HL-60 (cell line): ENCODE measurements around the gene LRRC8E.

ENCODE experiments used
- DNase-seq, 2 experiments: peaks; one replicate each; pipeline ENCODE4 v3.0.0-alpha.2; 2010 to 2020; ENCODE audit warnings: low read depth in 1 of 2, low spot score in 1 of 2
- H3K27ac ChIP-seq: fragments of 250-450 bp; sonication (Bioruptor Pico); replicated peaks from 2 replicates; pipeline ENCODE4 v1.5.1; 2020; ENCODE audit warnings: mild to moderate bottlenecking, moderate library complexity
- H3K27me3 ChIP-seq: fragments of 250-450 bp; sonication (Bioruptor Pico); 2 replicates; pipeline ENCODE4 v1.5.1; 2021; ENCODE audit warnings: mild to moderate bottlenecking, moderate library complexity; ENCODE audit not compliant: insufficient read depth, poor library complexity, severe bottlenecking
- H3K4me3 ChIP-seq: replicated peaks from 2 replicates; pipeline ENCODE4 v1.5.1; 2011; ENCODE audit warnings: mild to moderate bottlenecking, control low read depth, low read length; ENCODE audit not compliant: insufficient read depth
- GABPA ChIP-seq: IDR thresholded peaks from 2 replicates; pipeline ENCODE4 v1.6.1; 2012; ENCODE audit warnings: low read depth
- POLR2AphosphoS5 ChIP-seq: IDR thresholded peaks from 2 replicates; pipeline ENCODE4 v1.6.1; 2012; ENCODE audit warnings: low read depth
- REST ChIP-seq: IDR thresholded peaks from 2 replicates; pipeline ENCODE4 v1.6.1; 2012; ENCODE audit warnings: low read depth; ENCODE audit not compliant: insufficient replicate concordance
- SPI1 ChIP-seq: IDR thresholded peaks from 2 replicates; pipeline ENCODE4 v1.6.1; 2012; ENCODE audit warnings: low read depth, mild to moderate bottlenecking, borderline replicate concordance
- TF ChIP-seq, protein P1 (sequence below): IDR thresholded peaks from one replicate; pipeline ENCODE4 v1.5.1; 2011; ENCODE audit warnings: low read length, control low read depth, inconsistent platforms; ENCODE audit not compliant: insufficient read depth

Gene LRRC8E

GRCh38 chr19:7859831-7860713, 28.2 kb upstream of the LRRC8E start:
- peaks cover 4% of the 10 kb centered on the region for H3K27me3 ChIP-seq
- TF ChIP-seq GABPA (no peak), POLR2AphosphoS5 (no peak), REST (no peak), SPI1 (no peak)
- TF ChIP-seq, protein P1, sequence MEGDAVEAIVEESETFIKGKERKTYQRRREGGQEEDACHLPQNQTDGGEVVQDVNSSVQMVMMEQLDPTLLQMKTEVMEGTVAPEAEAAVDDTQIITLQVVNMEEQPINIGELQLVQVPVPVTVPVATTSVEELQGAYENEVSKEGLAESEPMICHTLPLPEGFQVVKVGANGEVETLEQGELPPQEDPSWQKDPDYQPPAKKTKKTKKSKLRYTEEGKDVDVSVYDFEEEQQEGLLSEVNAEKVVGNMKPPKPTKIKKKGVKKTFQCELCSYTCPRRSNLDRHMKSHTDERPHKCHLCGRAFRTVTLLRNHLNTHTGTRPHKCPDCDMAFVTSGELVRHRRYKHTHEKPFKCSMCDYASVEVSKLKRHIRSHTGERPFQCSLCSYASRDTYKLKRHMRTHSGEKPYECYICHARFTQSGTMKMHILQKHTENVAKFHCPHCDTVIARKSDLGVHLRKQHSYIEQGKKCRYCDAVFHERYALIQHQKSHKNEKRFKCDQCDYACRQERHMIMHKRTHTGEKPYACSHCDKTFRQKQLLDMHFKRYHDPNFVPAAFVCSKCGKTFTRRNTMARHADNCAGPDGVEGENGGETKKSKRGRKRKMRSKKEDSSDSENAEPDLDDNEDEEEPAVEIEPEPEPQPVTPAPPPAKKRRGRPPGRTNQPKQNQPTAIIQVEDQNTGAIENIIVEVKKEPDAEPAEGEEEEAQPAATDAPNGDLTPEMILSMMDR = no peak
- no peak overlapping the region for H3K4me3 ChIP-seq
- no peak overlapping the region for H3K27ac ChIP-seq
- no peak for DNase-seq

DNA sequence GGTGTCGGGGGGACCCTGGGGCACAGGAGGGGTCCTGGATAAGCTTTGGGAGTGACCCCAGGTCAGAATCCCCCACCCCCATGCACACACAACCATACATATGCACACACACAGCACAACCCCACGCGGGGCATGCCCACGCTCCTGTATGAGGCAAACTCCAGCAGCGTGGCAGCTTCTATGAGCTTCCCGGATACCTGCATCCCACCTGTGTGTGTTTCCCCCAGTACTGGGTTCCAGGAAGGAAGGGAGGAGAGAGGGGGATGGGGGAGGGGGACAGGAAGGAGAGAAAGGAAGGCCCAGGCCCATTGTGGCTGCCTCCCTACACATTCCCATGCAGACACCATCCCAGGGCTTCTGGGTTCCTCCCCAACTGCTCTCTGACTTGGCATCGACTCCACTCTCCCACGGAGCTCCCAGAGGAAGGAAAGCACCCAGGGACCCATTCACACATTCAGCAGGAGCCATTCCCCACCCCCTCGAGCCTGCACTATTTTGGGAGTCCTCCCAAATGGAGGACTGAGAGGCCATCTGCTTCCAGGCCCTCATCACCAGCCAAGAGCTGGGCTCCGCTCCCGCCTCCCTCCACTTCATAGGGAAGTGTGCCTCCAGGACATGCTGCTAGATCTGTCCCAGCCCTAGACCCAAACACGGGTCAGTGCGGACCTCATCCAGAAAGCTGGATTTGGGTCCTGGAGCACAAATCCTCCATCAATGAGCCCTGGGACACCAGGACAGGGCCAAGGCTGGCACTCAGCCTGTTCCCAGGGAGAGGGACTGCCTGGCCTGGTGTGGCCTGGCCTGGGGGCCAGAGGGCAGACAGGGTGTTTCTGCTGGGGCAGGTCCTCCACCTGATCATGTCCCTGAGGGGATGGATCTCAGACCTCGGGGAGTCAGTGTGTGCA, 27.3 kb upstream of the LRRC8E start:
- Histone ChIP-seq H3K27me3 (peaks cover 4% of the 10 kb centered on the region), H3K4me3 (no peak overlapping the region), H3K27ac (no peak overlapping the region)
- TF ChIP-seq, protein P1 = no peak
- TF ChIP-seq GABPA (no peak), POLR2AphosphoS5 (no peak), SPI1 (no peak), REST (no peak)
- DNase-seq = no peak

GRCh38 chr19:7861619-7862412, 26.5 kb upstream of the LRRC8E start:
- DNase-seq = no peak
- Histone ChIP-seq H3K27ac (no peak overlapping the region), H3K4me3 (peak overlapping the region; percentile 10; the same call in 1 of the 2 replicates), H3K27me3 (peaks cover 4% of the 10 kb centered on the region)
- no peak for TF ChIP-seq GABPA
- TF ChIP-seq, protein P1 = no peak
